Esophagus muscularis mucosa (tissue), 3 donors: ENCODE results near the gene GPRC5D.

Experiments used
- CTCF ChIP-seq, 3 experiments: fragments of 200-600 bp in 2 of 3; fragments of 450-650 bp in 1 of 3; sonication (generic) in 2 of 3; IDR thresholded peaks; one replicate each; pipeline ENCODE4 v1.5.1; 2017 to 2019; ENCODE audit warnings: antibody characterized with exemption in 3 of 3, mild to moderate bottlenecking in 2 of 3, moderate library complexity in 1 of 3
- POLR2AphosphoS5 ChIP-seq, 2 donors: sonication (generic); formaldehyde crosslinking; IDR thresholded peaks; one replicate each; pipeline ENCODE4 v1.6.1; 2017; ENCODE audit warnings: antibody characterized with exemption in 2 of 2

- TF ChIP-seq CTCF (IDR thresholded peaks at IDR 0.05): no peak
- TF ChIP-seq POLR2AphosphoS5 (IDR thresholded peaks at IDR 0.05): no peak
Measured at GRCh38 chr12:13000616-13000924, 48.6 kb upstream of the GPRC5D start.
